K562 (cell line): Measurements from ENCODE around the gene ORC2. TPM values are rescaled to one million over a fixed set of nuclear protein-coding genes. Genes with fewer than 3 reads are reported as not detected.
A peak's percentile ranks its signal among the peaks of the same experiment; 100 is the strongest.

ENCODE experiments used
- CREM ChIP-seq: IDR thresholded peaks from 2 replicates; pipeline ENCODE4 v1.6.1; 2014; ENCODE audit warnings: antibody characterized with exemption, low read depth
- FOXA3 ChIP-seq, 2 experiments: fragments of 450-650 bp in 1 of 2; sonication (generic) in 1 of 2; formaldehyde crosslinking; IDR thresholded peaks in 1 of 2; conservative IDR thresholded peaks in 1 of 2; 2 replicates each; pipeline versions ENCODE4 v1.4.0 to v1.8.0; 2020 to 2022; ENCODE audit warnings: mild to moderate bottlenecking in 2 of 2, missing genetic modification reagents in 1 of 2
- GABPB2 ChIP-seq: fragments of 250-450 bp; sonication (Bioruptor Pico); conservative IDR thresholded peaks from 2 replicates; pipeline ENCODE4 v1.5.1; 2021; ENCODE audit warnings: mild to moderate bottlenecking
- HDAC1 ChIP-seq, 2 experiments: fragments of 450-650 bp; IDR thresholded peaks; 2 replicates each; pipeline ENCODE4 v1.6.1; 2016 to 2017; ENCODE audit warnings: inconsistent platforms in 1 of 2, mild to moderate bottlenecking in 1 of 2, moderate library complexity in 1 of 2
- ILF3 ChIP-seq: fragments of 450-650 bp; IDR thresholded peaks from 2 replicates; pipeline ENCODE4 v1.6.1; 2018; ENCODE audit warnings: antibody characterized with exemption, mild to moderate bottlenecking, moderate library complexity, borderline replicate concordance
- KAT7 ChIP-seq: sonication (generic); formaldehyde crosslinking; IDR thresholded peaks from 2 replicates; pipeline ENCODE4 v1.8.0; 2022; ENCODE audit warnings: missing genetic modification reagents, mild to moderate bottlenecking, borderline replicate concordance
- MTF1 ChIP-seq: fragments of 250-450 bp; sonication (Bioruptor Pico); IDR thresholded peaks from 2 replicates; pipeline ENCODE4 v1.9.0; 2021; ENCODE audit warnings: moderate library complexity, mild to moderate bottlenecking, inconsistent platforms, borderline replicate concordance
- NCOA6 ChIP-seq: fragments of 450-650 bp; IDR thresholded peaks from 2 replicates; pipeline ENCODE4 v1.6.1; 2017; ENCODE audit warnings: mild to moderate bottlenecking
- NFXL1 ChIP-seq: fragments of 450-650 bp; formaldehyde crosslinking; IDR thresholded peaks from 2 replicates; pipeline ENCODE4 v1.4.0; 2021; ENCODE audit warnings: mild to moderate bottlenecking
- PCBP2 ChIP-seq: fragments of 200-400 bp; formaldehyde crosslinking; IDR thresholded peaks from 2 replicates; pipeline ENCODE4 v1.6.1; 2018; ENCODE audit warnings: low read length, low read depth, mild to moderate bottlenecking, moderate library complexity; ENCODE audit not compliant: poor library complexity, severe bottlenecking
- RAD21 ChIP-seq, 2 experiments: fragments of 250-450 bp in 1 of 2; fragments of 450-650 bp in 1 of 2; sonication (Bioruptor Pico) in 1 of 2; formaldehyde crosslinking in 1 of 2; IDR thresholded peaks in 1 of 2; conservative IDR thresholded peaks in 1 of 2; 2 replicates each; pipeline versions ENCODE4 v1.4.0 to v1.8.0; 2020 to 2022; ENCODE audit warnings: mild to moderate bottlenecking in 2 of 2, moderate library complexity in 1 of 2
- TEAD1 ChIP-seq, 2 experiments: fragments of 450-650 bp in 1 of 2; sonication (generic) in 1 of 2; formaldehyde crosslinking; IDR thresholded peaks; 2 replicates each; pipeline versions ENCODE4 v1.4.0 to v1.8.0; 2020 to 2022; ENCODE audit warnings: mild to moderate bottlenecking in 2 of 2, missing genetic modification reagents in 1 of 2
- TEAD4 ChIP-seq, 2 experiments: sonication (generic) in 1 of 2; formaldehyde crosslinking in 1 of 2; IDR thresholded peaks; 2 replicates each; pipeline versions ENCODE4 v1.6.1 to v1.8.0; 2012 to 2022; ENCODE audit warnings: borderline replicate concordance in 1 of 2, inconsistent platforms in 1 of 2, low read length in 1 of 2, mild to moderate bottlenecking in 1 of 2, missing genetic modification reagents in 1 of 2
- polyA plus RNA-seq, 8 experiments: library from polyadenylated mRNA; depleted of rRNA in 4 of 8; stranded (reverse) in 5 of 8; unstranded in 3 of 8; fragments of >200 nt; fragmentation: Nextera tagmentation in 2 of 8; fragmentation: Illumina TruSeq in 1 of 8; extraction: Ambion mirVana in 2 of 8; extraction: Trizol in 1 of 8; gene quantifications; 2 replicates each; pipeline versions ENCODE4 v1.2.1 to v1.2.3, GENCODE V29; 2011 to 2014; ENCODE audit warnings: inconsistent platforms in 1 of 8, missing spikeins in 1 of 8
- total RNA-seq, 7 experiments: library from RNA; depleted of rRNA in 6 of 7; stranded (reverse); fragments of >200 nt in 6 of 7; fragmentation: Illumina TruSeq in 2 of 7; extraction: Trizol in 2 of 7; gene quantifications; 2 replicates each; pipeline versions ENCODE4 v1.2.1 to v1.2.3, GENCODE V29; 2011 to 2021; ENCODE audit warnings: low replicate concordance in 1 of 7
- TF ChIP-seq, protein P1 (sequence below): sonication (generic); formaldehyde crosslinking; IDR thresholded peaks from 2 replicates; pipeline ENCODE4 v1.9.0; 2022; ENCODE audit warnings: mild to moderate bottlenecking, missing genetic modification reagents
- TF ChIP-seq, protein P2 (sequence below), 2 experiments: fragments of 450-650 bp; IDR thresholded peaks; 2 replicates each; pipeline ENCODE4 v1.6.1; 2016
- TF ChIP-seq, protein P3 (sequence below), 2 experiments: fragments of 450-650 bp; conservative IDR thresholded peaks; 2 replicates each; pipeline ENCODE4 v1.6.1; 2017; ENCODE audit warnings: mild to moderate bottlenecking in 2 of 2, moderate library complexity in 2 of 2
- TF ChIP-seq, protein P4 (sequence below): IDR thresholded peaks from 2 replicates; pipeline ENCODE4 v1.6.1; 2016; ENCODE audit warnings: missing genetic modification characterization, missing compliant biosample characterization

The ORC2 gene
- total and polyA plus RNA-seq, 9 of the 15 experiments (the other 6 are each of a cell fraction or from before 2014, with no cell fraction given), result 5.6 to 41.1 (median 19.0) TPM

DNA sequence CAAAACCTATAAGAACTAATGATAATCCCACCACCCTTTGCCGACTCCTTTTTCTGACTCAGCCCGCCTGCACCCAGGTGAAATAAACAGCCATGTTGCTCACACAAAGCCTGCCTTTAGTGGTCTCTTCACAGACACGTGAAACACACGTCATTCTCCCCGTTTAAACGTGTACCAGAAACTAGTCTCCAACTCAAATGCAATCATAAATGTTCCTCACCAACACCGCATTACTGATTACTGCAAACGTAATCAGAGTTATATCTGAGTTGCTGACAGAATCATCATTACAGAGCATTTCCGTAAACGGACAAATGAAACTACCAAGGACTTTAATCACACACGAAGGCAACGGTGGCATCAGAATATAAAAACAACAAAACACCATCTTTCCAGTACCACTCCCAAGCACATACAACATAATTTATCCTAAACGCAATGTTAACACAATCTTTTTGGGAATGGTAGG is 100.9 kb downstream of the ORC2 start (continued):
- TF ChIP-seq TEAD1 (CRISPR knock-in tag; IDR thresholded peaks at IDR 0.05), result 0 out of 4 replicates have a peak, but pooled peaks of 1 of the 2 experiments have one; percentile 28
- no peak for TF ChIP-seq ILF3
- TF ChIP-seq GABPB2 (CRISPR knock-in tag), result no peak
- TF ChIP-seq, protein P1, sequence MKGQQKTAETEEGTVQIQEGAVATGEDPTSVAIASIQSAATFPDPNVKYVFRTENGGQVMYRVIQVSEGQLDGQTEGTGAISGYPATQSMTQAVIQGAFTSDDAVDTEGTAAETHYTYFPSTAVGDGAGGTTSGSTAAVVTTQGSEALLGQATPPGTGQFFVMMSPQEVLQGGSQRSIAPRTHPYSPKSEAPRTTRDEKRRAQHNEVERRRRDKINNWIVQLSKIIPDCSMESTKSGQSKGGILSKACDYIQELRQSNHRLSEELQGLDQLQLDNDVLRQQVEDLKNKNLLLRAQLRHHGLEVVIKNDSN (CRISPR knock-in tag), result 0 out of 2 replicates have a peak, but pooled peaks have one; percentile 25
- no peak for TF ChIP-seq FOXA3 (CRISPR knock-in tag; conservative IDR thresholded peaks at IDR 0.05 in 1 of 2, IDR thresholded peaks at IDR 0.05 in 1 of 2)
- peak; percentile 68 for TF ChIP-seq CREM
- peak; percentile 13; the same call in 1 of the 2 replicates for TF ChIP-seq TEAD4 (IDR thresholded peaks at IDR 0.05; ENCODE audit: low read length)
- no peak for TF ChIP-seq TEAD4 (CRISPR knock-in tag; IDR thresholded peaks at IDR 0.05; ENCODE audit: borderline replicate concordance)
- no peak for TF ChIP-seq NCOA6
- TF ChIP-seq PCBP2, result no peak
- TF ChIP-seq, protein P2, sequence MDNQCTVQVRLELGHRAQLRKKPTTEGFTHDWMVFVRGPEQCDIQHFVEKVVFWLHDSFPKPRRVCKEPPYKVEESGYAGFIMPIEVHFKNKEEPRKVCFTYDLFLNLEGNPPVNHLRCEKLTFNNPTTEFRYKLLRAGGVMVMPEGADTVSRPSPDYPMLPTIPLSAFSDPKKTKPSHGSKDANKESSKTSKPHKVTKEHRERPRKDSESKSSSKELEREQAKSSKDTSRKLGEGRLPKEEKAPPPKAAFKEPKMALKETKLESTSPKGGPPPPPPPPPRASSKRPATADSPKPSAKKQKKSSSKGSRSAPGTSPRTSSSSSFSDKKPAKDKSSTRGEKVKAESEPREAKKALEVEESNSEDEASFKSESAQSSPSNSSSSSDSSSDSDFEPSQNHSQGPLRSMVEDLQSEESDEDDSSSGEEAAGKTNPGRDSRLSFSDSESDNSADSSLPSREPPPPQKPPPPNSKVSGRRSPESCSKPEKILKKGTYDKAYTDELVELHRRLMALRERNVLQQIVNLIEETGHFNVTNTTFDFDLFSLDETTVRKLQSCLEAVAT (IDR thresholded peaks at IDR 0.05), result peak; percentile 55 to 61; a peak in 1 of 4 replicates
- no peak for TF ChIP-seq KAT7
- no peak for TF ChIP-seq MTF1 (CRISPR knock-in tag)
- TF ChIP-seq NFXL1 (CRISPR knock-in tag), result no peak
- TF ChIP-seq HDAC1 (IDR thresholded peaks at IDR 0.05), result peak in 1 of 2 experiments; percentile 54; a peak in 2 of 4 replicates
- TF ChIP-seq, protein P3, sequence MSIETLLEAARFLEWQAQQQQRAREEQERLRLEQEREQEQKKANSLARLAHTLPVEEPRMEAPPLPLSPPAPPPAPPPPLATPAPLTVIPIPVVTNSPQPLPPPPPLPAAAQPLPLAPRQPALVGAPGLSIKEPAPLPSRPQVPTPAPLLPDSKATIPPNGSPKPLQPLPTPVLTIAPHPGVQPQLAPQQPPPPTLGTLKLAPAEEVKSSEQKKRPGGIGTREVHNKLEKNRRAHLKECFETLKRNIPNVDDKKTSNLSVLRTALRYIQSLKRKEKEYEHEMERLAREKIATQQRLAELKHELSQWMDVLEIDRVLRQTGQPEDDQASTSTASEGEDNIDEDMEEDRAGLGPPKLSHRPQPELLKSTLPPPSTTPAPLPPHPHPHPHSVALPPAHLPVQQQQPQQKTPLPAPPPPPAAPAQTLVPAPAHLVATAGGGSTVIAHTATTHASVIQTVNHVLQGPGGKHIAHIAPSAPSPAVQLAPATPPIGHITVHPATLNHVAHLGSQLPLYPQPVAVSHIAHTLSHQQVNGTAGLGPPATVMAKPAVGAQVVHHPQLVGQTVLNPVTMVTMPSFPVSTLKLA (conservative IDR thresholded peaks at IDR 0.05), result peak; percentile 45 to 77; a peak in 2 of 4 replicates
- TF ChIP-seq, protein P4, sequence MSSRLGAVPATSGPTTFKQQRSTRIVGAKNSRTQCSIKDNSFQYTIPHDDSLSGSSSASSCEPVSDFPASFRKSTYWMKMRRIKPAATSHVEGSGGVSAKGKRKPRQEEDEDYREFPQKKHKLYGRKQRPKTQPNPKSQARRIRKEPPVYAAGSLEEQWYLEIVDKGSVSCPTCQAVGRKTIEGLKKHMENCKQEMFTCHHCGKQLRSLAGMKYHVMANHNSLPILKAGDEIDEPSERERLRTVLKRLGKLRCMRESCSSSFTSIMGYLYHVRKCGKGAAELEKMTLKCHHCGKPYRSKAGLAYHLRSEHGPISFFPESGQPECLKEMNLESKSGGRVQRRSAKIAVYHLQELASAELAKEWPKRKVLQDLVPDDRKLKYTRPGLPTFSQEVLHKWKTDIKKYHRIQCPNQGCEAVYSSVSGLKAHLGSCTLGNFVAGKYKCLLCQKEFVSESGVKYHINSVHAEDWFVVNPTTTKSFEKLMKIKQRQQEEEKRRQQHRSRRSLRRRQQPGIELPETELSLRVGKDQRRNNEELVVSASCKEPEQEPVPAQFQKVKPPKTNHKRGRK (tag), result no peak
- TF ChIP-seq RAD21 (CRISPR knock-in tag; conservative IDR thresholded peaks at IDR 0.05 in 1 of 2, IDR thresholded peaks at IDR 0.05 in 1 of 2), result no peak
